ENCODE measurements around the gene TRAPPC14.
A peak's percentile ranks its signal among the peaks of the same experiment; 100 is the strongest.

TRAPPC14 gene

DNA sequence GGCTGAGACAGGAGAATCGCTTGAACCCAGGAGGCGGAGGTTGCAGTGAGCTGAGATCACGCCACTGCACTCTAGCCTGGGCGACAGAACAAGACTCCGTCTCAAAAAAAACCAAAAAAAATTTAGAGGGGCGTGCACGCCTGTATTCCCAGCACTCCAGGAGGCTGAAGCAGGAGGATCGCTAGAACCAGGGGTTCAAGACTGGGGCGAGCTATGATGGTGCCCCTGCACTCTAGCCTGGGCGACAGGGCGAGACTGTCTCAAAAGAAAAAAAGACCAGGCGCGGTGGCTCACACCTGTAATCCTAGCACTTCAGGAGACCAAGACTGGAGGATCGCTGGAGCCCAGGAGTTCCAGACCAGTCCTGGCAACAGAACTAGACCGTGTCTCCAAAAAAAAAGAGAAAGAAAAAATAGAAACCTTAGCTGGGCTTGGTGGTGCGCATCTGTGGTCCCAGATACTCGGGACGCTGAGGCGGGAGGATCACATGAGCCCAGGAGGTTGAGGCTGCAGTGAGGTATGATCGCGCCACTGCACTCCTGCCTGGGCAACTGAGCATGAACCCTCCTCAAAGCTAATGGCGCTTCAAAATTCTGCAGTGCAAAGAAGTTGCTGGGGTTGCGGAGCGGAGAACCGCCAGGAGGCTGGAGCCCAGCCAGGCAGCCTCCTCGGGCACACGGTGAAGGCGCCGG, 32.1 kb downstream of the TRAPPC14 start:
- DNase-seq: peak; percentile 98

DNA sequence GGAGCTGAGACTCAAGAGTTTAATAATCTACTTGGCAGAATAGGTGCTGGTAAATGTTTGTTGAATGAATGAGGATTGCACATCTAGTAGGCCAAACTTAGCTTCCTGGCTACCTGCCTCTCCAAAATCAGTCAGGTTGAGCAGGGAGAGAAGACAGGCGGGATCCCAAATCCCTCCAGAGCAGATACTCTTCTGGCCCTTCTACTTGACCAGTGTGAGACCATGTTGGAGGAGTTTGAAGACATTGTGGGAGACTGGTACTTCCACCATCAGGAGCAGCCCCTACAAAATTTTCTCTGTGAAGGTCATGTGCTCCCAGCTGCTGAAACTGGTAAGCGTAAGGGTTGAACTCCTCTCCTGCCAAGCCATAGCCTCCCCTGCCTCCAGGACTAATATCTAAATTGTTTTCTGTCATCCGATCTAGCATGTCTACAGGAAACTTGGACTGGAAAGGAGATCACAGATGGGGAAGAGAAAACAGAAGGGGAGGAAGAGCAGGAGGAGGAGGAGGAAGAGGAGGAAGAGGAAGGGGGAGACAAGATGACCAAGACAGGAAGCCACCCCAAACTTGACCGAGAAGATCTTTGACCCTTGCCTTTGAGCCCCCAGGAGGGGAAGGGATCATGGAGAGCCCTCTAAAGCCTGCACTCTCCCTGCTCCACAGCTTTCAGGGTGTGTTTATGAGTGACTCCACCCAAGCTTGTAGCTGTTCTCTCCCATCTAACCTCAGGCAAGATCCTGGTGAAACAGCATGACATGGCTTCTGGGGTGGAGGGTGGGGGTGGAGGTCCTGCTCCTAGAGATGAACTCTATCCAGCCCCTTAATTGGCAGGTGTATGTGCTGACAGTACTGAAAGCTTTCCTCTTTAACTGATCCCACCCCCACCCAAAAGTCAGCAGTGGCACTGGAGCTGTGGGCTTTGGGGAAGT, 34.0 kb downstream of the TRAPPC14 start:
- DNase-seq: no peak

DNA sequence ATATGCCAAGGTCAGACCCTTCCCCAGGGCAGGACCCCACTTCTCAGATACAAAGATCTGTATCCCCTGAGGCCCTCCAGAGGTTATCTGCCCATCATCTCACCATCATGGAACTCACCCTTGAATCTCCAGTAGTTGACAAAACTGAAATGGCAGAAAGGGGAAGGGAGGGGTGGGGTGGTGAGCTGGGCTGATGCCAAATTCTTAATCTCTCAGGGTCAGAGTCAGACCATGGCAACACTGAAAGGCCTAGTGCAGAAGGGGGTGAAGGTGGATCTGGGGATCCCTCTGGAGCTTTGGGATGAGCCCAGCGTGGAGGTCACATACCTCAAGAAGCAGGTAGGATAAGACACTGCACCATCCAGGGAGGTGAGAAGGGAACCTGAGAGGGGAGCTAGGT, 36.0 kb downstream of the TRAPPC14 start:
- no peak for DNase-seq

DNA sequence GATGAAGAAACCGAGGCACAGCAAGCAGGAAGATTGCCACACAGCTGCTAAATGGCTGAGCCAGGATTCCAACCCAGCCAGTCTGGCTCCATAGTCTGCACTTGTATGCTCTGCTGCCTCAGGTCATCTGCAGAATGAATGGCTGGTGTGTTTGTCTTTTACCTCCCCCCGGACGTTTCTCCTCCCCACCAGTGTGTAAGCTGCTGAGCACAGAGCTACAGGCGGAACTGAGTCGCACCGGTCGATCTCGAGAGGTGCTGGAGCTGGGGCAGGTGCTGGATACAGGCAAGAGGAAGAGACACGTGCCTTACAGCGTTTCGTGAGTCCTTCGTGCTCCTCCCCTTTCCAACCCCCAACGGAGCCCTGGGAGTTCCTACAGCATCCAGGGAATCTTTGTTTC, 36.5 kb downstream of the TRAPPC14 start:
- no peak for DNase-seq

DNA sequence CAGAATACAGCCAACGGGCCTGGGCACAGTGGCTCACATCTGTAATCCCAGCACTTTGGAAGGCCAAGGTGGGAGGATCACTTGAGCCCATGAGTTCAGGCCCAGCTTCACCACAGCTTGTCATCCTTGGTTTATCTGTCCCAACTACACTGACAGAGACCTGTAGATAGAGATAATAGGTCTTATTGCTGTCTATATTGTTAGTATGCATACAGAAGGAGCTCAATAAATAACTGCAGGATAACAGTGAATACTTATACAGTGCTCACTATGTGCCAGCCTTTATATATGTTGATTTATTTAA, 37.8 kb downstream of the TRAPPC14 start:
- DNase-seq: no peak

DNA sequence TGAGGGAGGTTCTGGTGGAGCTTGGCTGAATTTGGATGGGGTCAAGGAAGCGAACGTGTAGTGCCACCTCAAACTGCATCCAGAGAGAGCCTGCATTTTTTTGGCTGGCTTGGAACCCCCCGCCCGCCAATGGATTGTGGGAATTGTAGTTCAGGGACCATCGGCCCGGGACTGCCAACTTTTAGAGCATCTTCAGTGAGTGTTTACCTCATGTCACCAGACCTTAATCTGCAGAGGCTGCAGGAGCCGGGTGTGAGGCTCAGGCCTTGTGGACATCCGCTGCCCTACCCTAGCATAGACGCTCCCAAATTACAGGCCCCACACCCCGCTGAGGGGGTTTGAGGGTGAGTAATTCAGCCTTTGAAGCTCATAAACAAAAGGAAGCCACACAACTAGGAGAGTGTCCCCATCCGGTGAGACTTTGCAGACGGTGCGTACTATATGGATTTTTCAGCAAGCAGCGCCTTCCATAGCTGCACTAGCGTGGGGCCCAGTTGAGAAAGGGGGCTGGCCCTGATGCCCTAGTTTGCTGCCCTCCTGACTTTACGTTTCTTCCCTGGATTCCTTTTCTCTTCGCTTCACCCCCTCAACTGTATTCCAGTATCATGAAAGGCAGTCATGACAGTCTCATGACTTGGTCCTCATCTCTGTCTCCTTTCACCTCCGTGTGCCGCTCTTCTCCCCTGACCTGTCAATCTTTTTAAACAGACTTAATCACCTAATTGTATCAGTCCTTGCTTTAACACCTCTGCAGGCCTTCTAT, 38.4 kb downstream of the TRAPPC14 start:
- DNase-seq: no peak

DNA sequence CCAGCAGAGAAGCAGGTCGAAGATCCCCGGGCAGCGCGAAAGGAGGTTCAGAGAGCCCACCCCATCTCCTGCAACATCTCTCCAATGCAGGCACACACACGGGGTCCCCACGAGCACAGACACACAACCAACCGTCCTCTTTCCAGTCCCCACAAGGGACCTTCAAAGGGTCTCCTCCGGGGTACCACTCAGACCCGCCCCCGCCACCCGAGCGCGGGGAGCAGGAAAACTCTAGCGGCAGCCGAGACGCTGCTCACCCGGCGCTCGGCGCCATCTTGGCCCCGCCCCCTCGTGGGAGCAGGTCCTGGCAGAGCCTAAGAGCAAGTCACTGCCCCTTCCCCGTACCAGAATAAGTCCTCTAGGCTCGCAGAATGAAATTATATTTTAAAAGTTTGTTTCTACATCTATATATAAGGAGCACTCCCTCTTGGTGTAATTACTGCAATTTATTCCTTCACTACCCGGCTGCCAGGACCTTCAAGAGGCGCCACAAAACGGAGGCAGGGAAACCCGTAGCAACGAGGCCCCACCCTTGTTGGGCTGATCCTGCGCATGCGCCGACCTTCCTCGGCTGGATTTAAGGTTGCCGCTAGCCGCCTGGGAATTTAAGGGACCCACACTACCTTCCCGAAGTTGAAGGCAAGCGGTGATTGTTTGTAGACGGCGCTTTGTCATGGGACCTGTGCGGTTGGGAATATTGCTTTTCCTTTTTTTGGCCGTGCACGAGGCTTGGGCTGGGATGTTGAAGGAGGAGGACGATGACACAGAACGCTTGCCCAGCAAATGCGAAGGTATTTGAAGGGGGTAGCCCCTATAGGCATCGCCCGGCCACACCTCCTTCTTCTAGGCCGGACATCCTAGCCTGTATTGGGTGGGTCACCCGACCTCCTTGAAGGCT, 39.2 kb downstream of the TRAPPC14 start, which contains the start of the genes CNPY4 and TAF6:
Gene CNPY4 (plus strand): TSS at position 563 of the 898 bp plus-strand sequence. CDS start 111 bp downstream, at position 674.
Gene TAF6 (minus strand): TSS at position 287 of the 898 bp plus-strand sequence. CDS start 5,149 bp downstream, outside the sequence.
- peak; percentile 98 for DNase-seq

DNA sequence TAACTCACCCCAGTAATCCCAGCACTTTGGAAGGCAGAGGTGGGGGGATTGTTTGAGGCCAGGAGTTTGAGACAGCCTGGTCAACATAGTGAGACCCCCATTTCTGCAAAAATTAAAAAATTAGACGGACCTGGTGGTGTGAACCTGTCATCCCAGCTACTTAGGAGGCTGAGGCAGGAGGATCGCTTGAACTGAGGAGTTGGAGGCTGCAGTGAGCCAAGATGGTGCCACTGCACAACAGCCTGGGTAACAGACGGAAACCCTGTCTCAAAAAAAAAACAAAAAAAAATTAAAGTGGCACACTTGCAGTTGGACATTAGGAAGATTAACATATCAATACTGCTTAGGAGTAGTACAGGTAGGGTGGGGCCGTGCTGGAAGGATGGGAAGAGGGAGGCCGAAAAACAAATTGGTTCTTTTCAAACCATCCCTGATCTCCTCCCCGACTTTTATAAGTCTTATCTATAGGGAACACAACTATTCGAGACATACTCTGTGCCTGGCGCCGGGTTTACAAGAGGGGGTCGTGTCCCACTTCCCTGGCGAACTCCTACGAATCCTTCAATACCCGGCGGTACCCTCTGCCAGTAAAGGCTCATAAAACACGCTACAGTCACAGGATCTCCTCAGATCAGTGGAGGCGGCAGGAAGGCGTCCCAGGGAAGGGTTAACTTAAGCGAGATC, 40.0 kb downstream of the TRAPPC14 start:
- DNase-seq: no peak

DNA sequence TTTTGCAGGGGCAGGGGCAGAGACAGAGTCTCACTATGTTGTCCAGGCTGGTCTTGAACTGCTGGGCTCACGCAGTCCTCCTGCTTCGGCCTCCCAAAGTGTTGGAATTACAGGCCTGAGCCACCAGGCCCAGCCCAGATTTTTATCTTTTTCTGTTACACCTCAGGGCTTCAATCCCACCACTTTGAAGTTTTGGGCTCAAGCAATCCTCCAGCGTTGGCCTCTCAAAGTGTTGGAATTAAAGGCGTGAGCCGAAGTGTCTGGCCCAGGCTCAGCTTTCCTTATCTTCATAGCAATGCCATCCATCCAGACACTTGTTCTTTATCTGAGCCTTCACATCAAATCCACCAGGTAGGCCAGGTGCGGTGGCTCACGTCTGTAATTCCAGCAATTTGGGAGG, 43.5 kb downstream of the TRAPPC14 start:
- DNase-seq: no peak

DNA sequence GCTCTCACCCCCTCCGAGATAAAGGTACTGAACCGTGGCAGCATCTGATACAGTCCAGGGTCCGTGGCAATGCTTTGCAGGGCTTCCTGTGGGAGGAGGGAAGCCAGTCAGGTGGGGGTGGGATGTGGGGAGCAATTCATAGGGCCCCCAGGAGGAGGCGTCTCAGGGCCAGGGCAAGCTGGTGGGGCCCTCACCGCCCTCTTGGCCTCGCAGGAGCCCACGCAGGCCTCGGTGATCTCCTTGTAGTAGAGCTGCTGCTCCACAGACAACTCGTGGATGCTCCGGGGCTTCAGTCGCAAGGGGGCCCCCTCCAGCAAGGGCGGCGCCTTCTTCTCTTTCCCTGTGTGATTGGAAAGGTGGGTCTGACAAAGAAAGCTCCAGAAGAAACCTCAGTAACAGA, 46.6 kb downstream of the TRAPPC14 start:
- DNase-seq: no peak

DNA sequence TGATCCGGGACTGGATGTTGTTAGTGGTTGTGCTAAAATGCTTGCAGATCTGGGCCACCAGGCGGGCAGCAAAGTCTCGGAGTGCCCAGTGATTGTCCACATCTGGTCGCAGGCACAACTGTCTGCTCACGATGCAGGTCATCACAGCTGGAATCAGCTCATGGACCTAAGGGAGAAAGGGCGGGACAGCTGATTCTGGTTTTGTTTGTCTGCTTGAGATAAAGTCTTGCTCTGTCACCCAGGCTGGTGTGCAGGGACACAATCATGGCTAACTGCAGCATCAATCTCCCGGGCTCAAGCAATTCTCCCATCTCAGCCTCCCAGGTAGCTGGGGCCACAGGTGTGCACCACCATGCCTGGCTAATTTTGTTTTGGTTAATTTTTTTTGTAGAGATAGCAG, 47.4 kb downstream of the TRAPPC14 start:
- no peak for DNase-seq

DNA sequence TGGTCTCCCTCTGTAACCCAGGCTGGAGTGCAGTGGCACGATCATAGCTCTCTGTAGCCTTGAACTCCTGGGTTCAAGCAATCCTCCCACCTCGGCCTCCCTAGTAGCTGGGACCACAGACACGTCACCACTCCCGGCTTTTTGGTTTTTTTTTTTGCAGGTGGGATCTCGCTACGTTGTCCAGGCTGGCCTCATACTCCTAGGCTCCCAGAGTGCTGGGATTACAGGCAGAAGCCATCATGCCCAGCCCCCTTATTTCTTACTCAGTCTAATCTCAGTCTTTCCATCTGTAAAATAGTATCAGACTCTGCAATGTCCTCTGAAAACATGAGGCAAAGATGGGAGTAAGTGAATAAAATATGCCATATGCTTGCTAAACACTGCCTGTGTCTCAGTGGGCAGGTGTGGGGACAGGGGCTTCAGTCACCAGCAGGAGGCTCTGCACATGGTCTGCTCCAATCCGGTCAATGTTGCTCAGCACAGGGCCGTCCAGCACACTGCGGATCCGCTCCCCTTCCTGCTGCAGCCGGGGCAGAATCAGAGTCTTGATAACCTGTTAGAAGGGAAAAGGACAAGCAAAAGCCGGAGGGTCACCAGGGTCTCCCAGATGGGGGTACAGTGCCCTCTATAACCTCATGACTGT, 48.9 kb downstream of the TRAPPC14 start:
- no peak for DNase-seq

DNA sequence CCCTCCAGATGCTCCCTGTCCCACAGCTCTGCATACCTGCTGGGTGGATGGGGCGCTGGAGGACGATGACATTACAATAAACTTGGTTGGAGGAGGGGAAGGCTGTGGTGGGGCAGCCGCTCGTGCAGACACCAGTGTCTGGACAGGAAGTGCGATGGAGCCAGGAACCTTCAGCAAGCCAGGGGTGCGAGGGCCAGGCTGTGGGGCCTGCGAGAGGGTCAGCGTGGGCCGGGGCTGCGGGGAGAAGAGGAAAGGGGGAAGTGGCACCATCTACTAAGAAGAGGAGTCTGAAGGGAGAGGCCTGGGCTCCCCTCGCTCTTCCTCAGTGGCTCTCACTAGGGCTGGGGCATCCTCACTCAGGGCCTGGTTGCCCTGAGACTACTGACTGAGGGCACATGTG, 50.6 kb downstream of the TRAPPC14 start:
- DNase-seq: no peak

DNA sequence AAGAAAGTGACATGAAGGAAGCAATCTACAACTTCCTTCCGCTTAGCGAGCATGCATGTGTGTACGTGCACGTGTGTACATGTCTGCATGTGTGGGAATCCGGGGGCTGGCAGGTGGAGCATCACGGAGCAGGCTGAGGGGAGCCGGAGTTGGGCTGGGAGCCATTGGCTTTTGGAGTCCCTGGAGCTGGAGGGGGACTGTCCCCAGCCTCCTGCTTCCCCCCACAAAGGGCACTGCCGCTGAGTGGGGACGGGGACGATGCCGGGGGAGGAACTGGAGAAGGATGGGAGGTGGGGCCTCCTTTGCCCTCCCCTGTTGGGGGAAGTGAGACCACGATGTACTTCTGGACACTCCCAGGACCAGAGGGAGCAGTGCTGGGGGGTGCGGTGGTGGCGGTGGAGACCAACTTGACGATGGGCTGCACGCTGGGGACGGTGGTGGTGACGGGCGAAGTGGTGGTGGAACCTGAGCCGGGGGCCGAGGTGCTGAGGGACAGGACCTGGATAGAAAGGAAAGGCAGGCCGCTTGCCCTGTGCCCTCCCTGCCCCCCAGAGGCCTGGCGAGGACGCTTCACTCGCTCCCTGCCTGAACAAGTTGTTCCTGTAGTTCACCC, 51.3 kb downstream of the TRAPPC14 start:
- DNase-seq: no peak

DNA sequence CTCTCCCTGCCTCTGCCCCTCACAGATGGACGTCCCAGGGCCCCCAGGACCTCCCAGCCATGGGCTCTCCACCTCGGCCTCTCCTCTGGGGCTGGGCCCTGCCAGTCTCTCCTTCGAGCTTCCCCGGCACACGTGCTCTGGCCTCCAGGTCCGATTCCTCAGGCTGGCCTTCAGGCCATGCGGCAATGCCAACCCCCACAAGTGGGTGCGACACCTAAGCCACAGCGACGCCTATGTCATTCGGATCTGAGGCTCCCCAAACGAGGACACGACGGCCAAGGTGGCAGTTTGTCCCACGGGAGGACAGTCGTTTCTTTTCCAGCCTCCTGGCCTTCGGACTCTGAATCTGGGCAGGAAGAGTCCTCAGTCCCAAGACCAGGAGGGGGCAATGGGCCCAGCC, 51.9 kb downstream of the TRAPPC14 start:
- no peak for DNase-seq

DNA sequence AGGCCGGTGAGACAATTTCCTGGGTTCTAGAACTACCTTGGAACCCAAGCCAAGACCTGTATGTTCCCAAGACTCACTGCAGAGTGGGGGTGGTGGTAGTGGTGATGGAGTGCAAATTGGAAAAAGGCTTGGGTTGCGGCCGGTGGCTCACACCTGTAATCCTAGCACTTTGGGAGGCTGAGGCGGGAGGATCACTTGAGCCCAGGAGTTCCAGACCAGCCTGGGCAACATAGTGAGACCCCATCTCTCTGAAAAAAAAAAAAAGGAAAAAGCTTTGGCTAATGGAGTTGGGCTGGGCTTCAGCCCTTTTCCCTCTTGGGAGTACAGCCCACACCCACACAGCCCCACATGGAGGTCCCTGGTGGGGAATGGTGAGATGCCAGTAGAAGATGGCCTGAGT, 53.0 kb downstream of the TRAPPC14 start:
- no peak for DNase-seq

Measured in right kidney (tissue), 1 donor.